CD14-positive monocyte (primary cell): ENCODE measurements around the gene CBLIF. TPM values are rescaled to one million over a fixed set of nuclear protein-coding genes. Genes with fewer than 3 reads are reported as not detected.

Experiments used
- DNase-seq, 3 donors: peaks; one replicate each; pipeline ENCODE4 v3.0.0-alpha.2; 2011 to 2022
- H2AFZ ChIP-seq: 2 replicates; pipeline ENCODE4 v1.6.0; 2012; ENCODE audit warnings: mild to moderate bottlenecking, low read depth, low read length, inconsistent platforms; ENCODE audit not compliant: insufficient read depth, poor library complexity, severe bottlenecking
- H3K27ac ChIP-seq, 2 donors: 1 replicate in 1 of 2; 2 replicates in 1 of 2; pipeline ENCODE4 v1.5.1; 2012 to 2013; ENCODE audit warnings: low read length in 2 of 2, control low read depth in 1 of 2, inconsistent platforms in 1 of 2, low read depth in 1 of 2, mild to moderate bottlenecking in 1 of 2
- H3K27me3 ChIP-seq, 2 donors: one replicate each; pipeline versions ENCODE4 v1.6.0 to v1.6.1; 2011 to 2013; ENCODE audit warnings: low read length in 2 of 2; ENCODE audit not compliant: control insufficient read depth in 2 of 2, insufficient read depth in 2 of 2
- H3K36me3 ChIP-seq, 2 donors: replicated peaks in 1 of 2; 1 replicate in 1 of 2; 2 replicates in 1 of 2; pipeline versions ENCODE4 v1.5.1 to v1.6.1; 2012 to 2013; ENCODE audit warnings: low read length in 2 of 2, control low read depth in 1 of 2, inconsistent platforms in 1 of 2, mild to moderate bottlenecking in 1 of 2; ENCODE audit not compliant: insufficient read depth in 2 of 2, control insufficient read depth in 1 of 2
- H3K4me1 ChIP-seq, 2 donors: 1 replicate in 1 of 2; 2 replicates in 1 of 2; pipeline versions ENCODE4 v1.5.1 to v1.6.1; 2012 to 2013; ENCODE audit warnings: low read length in 2 of 2, control low read depth in 1 of 2, inconsistent platforms in 1 of 2, mild to moderate bottlenecking in 1 of 2, moderate library complexity in 1 of 2; ENCODE audit not compliant: insufficient read depth in 2 of 2, control insufficient read depth in 1 of 2
- H3K4me2 ChIP-seq: replicated peaks from 2 replicates; pipeline ENCODE3; 2012; ENCODE audit warnings: low read length, moderate library complexity, mild to moderate bottlenecking; ENCODE audit not compliant: poor library complexity, severe bottlenecking; ENCODE audit errors: extremely low read depth
- H3K4me3 ChIP-seq, 3 experiments: fragments of 200-600 bp in 1 of 3; sonication (generic) in 1 of 3; replicated peaks in 1 of 3; 1 replicate in 2 of 3; 2 replicates in 1 of 3; pipeline ENCODE4 v1.5.1; 2011 to 2013; ENCODE audit warnings: low read length in 3 of 3, mild to moderate bottlenecking in 3 of 3, control low read depth in 2 of 3, low read depth in 2 of 3, inconsistent platforms in 1 of 3, moderate library complexity in 1 of 3
- H3K79me2 ChIP-seq: 2 replicates; pipeline ENCODE4 v1.6.0; 2012; ENCODE audit warnings: mild to moderate bottlenecking, control low read depth, inconsistent platforms, low read length, moderate library complexity; ENCODE audit not compliant: insufficient read depth
- H3K9ac ChIP-seq: 2 replicates; pipeline ENCODE4 v1.6.0; 2017; ENCODE audit warnings: low read length, mild to moderate bottlenecking; ENCODE audit not compliant: insufficient read depth, poor library complexity, severe bottlenecking
- H3K9me3 ChIP-seq, 2 donors: replicated peaks in 1 of 2; 1 replicate in 1 of 2; 2 replicates in 1 of 2; pipeline versions ENCODE4 v1.5.1 to v1.6.1; 2012 to 2013; ENCODE audit warnings: low read length in 2 of 2, control low read depth in 1 of 2; ENCODE audit not compliant: control insufficient read depth in 1 of 2, insufficient read depth in 1 of 2
- H4K20me1 ChIP-seq: 2 replicates; pipeline ENCODE4 v1.6.0; 2012; ENCODE audit warnings: mild to moderate bottlenecking, low read length, control low read depth, moderate library complexity; ENCODE audit not compliant: insufficient read depth
- H3K27ac Mint-ChIP-seq, 7 donors: one replicate each; pipeline ENCODE4 v1.8.0; 2020; ENCODE audit warnings: mild to moderate bottlenecking in 7 of 7, mixed read lengths in 7 of 7, moderate library complexity in 6 of 7, inconsistent platforms in 2 of 7
- H3K27me3 Mint-ChIP-seq, 3 donors: one replicate each; pipeline ENCODE4 v1.8.0; 2021 to 2022; ENCODE audit warnings: low read depth in 3 of 3, mild to moderate bottlenecking in 3 of 3, mixed read lengths in 3 of 3, moderate library complexity in 3 of 3, inconsistent platforms in 1 of 3
- H3K36me3 Mint-ChIP-seq, 2 donors: one replicate each; pipeline ENCODE4 v1.8.0; 2020; ENCODE audit warnings: mixed read lengths in 2 of 2, inconsistent platforms in 1 of 2, mild to moderate bottlenecking in 1 of 2
- H3K4me1 Mint-ChIP-seq: one replicate; pipeline ENCODE4 v1.8.0; 2020; ENCODE audit warnings: mild to moderate bottlenecking, mixed read lengths
- H3K4me3 Mint-ChIP-seq, 2 donors: one replicate each; pipeline ENCODE4 v1.8.0; 2020; ENCODE audit warnings: mild to moderate bottlenecking in 2 of 2, mixed read lengths in 2 of 2, moderate library complexity in 1 of 2
- H3K9me3 Mint-ChIP-seq, 7 donors: one replicate each; pipeline ENCODE4 v1.8.0; 2020 to 2022; ENCODE audit warnings: mixed read lengths in 7 of 7, mild to moderate bottlenecking in 6 of 7, moderate library complexity in 6 of 7, inconsistent platforms in 2 of 7
- WGBS: methylation state at CpG from one replicate; pipeline ENCODE4 v1.1.5; 2013; ENCODE audit warnings: missing lambda C conversion rate; ENCODE audit not compliant: insufficient coverage; 5-methylcytosine and 5-hydroxymethylcytosine counted together
- intact Hi-C, 2 donors: fragments of 100-400 bp; cut with micrococcal nuclease; formaldehyde crosslinking; loops; one replicate each; pipeline versions ENCODE4 v1.15.0 to v1.15.1; 2023
- polyA plus RNA-seq, 3 donors: library from polyadenylated mRNA; depleted of rRNA in 1 of 3; unstranded in 2 of 3; stranded (reverse) in 1 of 3; fragments of 300-500 nt in 2 of 3; fragments of >200 nt in 1 of 3; fragmentation: Illumina TruSeq in 2 of 3; gene quantifications; 1 replicate in 2 of 3; 2 replicates in 1 of 3; pipeline ENCODE4 v1.2.3, GENCODE V29; 2012 to 2021
- TF ChIP-seq, protein P1 (sequence below): fragments of 200-600 bp; IDR thresholded peaks from one replicate; pipeline ENCODE4 v1.8.0; 2022; ENCODE audit warnings: antibody characterized with exemption, mild to moderate bottlenecking

The CBLIF gene
- polyA plus RNA-seq, 3 donors: not detected

- H3K36me3 ChIP-seq: no peaks in the 10 kb centered on the region
- no peaks in the 10 kb centered on the region for H3K4me1 ChIP-seq
- H2AFZ ChIP-seq: no peak overlapping the region
- DNase-seq: no peak
- H3K27ac ChIP-seq: no peak overlapping the region
- no peak overlapping the region for H3K4me2 ChIP-seq
- Mint-ChIP-seq H3K4me3 (no peak overlapping the region), H3K9me3 (peaks cover 0 to 3% (median 0%) of the 10 kb centered on the region in 7 donors), H3K4me1 (no peaks in the 10 kb centered on the region), H3K27me3 (peaks cover 0 to 1% (median 0%) of the 10 kb centered on the region in 3 donors), H3K36me3 (no peaks in the 10 kb centered on the region), H3K27ac (no peak overlapping the region)
- H3K9ac ChIP-seq: no peak overlapping the region
- H4K20me1 ChIP-seq: no peaks in the 10 kb centered on the region
- no peak overlapping the region for H3K4me3 ChIP-seq
- no peaks in the 10 kb centered on the region for H3K27me3 ChIP-seq
- intact Hi-C loops: no loop called here
- TF ChIP-seq, protein P1, sequence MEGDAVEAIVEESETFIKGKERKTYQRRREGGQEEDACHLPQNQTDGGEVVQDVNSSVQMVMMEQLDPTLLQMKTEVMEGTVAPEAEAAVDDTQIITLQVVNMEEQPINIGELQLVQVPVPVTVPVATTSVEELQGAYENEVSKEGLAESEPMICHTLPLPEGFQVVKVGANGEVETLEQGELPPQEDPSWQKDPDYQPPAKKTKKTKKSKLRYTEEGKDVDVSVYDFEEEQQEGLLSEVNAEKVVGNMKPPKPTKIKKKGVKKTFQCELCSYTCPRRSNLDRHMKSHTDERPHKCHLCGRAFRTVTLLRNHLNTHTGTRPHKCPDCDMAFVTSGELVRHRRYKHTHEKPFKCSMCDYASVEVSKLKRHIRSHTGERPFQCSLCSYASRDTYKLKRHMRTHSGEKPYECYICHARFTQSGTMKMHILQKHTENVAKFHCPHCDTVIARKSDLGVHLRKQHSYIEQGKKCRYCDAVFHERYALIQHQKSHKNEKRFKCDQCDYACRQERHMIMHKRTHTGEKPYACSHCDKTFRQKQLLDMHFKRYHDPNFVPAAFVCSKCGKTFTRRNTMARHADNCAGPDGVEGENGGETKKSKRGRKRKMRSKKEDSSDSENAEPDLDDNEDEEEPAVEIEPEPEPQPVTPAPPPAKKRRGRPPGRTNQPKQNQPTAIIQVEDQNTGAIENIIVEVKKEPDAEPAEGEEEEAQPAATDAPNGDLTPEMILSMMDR: no peak
- 100% methylated on average over 9 of the region's 12 CpGs for WGBS
- no peaks in the 10 kb centered on the region for H3K79me2 ChIP-seq
- H3K9me3 ChIP-seq: no peaks in the 10 kb centered on the region
Observed at GRCh38 chr11:59842316-59842715, 3.0 kb downstream of the CBLIF start.

DNA sequence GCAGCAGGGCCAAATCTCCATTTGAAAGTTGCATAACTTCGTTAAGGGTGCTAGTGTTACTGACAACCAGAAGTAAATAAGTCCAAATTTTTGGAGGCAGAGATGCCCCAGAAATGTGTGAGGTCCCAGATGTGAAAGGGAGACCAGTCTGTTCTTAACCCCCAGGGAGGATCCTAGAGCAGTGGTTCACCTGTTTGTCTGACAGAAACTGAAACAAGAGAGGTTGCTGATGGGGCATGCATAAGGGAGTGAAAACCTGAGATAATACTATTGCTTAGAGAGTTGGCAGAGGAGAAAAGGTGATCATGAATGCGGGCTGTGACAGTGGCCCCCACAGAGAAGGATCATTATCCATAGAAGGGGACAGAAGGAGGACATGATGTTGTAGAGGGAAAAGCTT lies 3.8 kb downstream of the CBLIF start:
- Mint-ChIP-seq H3K4me1 (no peaks in the 10 kb centered on the region), H3K36me3 (no peaks in the 10 kb centered on the region), H3K27ac (no peak overlapping the region), H3K4me3 (no peak overlapping the region), H3K27me3 (peaks cover 0 to 1% (median 0%) of the 10 kb centered on the region in 3 donors), H3K9me3 (peaks cover 0 to 3% (median 0%) of the 10 kb centered on the region in 7 donors)
- no peak overlapping the region for H3K27ac ChIP-seq
- no peak overlapping the region for H3K4me2 ChIP-seq
- no peaks in the 10 kb centered on the region for H3K27me3 ChIP-seq
- WGBS: 88% methylated on average over 2 of the region's 2 CpGs
- no peak overlapping the region for H3K9ac ChIP-seq
- H2AFZ ChIP-seq: no peak overlapping the region
- no peaks in the 10 kb centered on the region for H3K36me3 ChIP-seq
- H3K4me1 ChIP-seq: no peaks in the 10 kb centered on the region
- no peaks in the 10 kb centered on the region for H3K79me2 ChIP-seq
- H3K4me3 ChIP-seq: no peak overlapping the region
- H3K9me3 ChIP-seq: no peaks in the 10 kb centered on the region
- TF ChIP-seq, protein P1: no peak
- no peak for DNase-seq
- intact Hi-C loops: no loop called here
- no peaks in the 10 kb centered on the region for H4K20me1 ChIP-seq
